ENCODE measurements around the gene PNLIP.

PNLIP gene

GRCh38 chr10:116597543-116597942 lies 51.8 kb downstream of the PNLIP start:
- no peak for TF ChIP-seq CTCF (IDR thresholded peaks at IDR 0.05; ENCODE audit: low read depth, low read length, missing control alignments)
- in situ Hi-C loops (cut with HindIII; ENCODE audit: low sequenced_read_pairs): no loop called here
- no peak overlapping the region for H3K4me3 ChIP-seq (ENCODE audit: low read depth, low read length)
- no peak for DNase-seq (ENCODE audit: low read depth)

- in situ Hi-C loops (cut with HindIII; ENCODE audit: low sequenced_read_pairs): no loop called here
- no peak for DNase-seq (ENCODE audit: low read depth)
- no peak overlapping the region for H3K4me3 ChIP-seq (ENCODE audit: low read depth, low read length)
- TF ChIP-seq CTCF (IDR thresholded peaks at IDR 0.05; ENCODE audit: low read depth, low read length, missing control alignments): no peak
Observed at GRCh38 chr10:116598329-116598728, 52.6 kb downstream of the PNLIP start.

DNA sequence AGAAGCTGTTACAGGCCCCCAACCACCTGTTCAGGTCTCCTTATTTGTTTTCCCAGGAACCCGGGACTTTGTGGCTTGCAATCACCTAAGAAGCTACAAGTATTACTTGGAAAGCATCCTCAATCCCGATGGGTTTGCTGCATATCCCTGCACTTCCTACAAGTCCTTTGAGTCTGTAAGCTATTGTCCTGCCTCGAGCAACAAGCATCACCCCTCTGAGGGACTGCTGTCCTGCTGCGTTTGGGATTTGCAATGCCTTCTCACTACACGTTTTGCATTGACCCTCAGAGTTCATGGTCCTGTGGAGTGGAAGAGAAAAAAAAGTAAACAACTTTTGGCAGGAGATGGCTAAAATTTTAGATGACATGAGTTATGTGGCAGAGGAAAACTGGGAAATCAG lies 54.3 kb downstream of the PNLIP start:
- no peak overlapping the region for H3K4me3 ChIP-seq (ENCODE audit: low read depth, low read length)
- no peak for DNase-seq (ENCODE audit: low read depth)
- no peak for TF ChIP-seq CTCF (IDR thresholded peaks at IDR 0.05; ENCODE audit: low read depth, low read length, missing control alignments)
- in situ Hi-C loops (cut with HindIII; ENCODE audit: low sequenced_read_pairs): no loop called here

DNA sequence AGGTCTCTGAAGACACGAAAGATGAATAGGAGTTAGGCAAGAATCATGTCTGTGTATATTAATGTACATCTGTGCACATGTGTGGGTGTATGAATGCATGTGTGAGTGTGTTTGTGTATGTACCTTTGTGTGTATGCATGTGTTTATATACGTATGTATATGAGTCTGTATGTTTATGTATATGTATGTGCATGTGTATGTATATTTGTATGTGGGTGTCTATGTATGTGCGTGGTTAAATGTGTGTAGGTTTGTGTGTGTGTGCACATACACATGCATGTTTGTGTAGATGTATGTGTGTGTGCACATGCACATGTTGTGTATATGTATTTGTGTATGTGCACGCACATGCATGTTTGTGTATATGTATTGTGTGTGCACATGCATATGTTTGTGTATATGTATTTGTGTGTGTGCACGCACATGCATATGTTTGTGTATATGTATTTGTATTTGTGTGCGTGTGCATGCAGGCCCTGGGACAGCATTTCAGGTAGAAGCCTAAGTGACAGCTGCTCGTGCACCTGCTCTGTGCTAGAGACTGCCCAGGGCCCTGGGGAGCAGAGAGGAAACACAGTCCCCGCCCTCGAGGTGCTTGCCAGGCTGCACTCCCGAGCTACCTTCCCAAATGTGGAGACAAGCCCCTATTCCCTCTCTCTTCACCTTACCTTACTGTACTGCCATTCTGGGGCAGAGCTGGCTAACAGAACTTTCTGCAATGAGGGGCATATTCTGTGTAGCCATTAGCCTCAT lies 57.1 kb downstream of the PNLIP start:
- H3K4me3 ChIP-seq (ENCODE audit: low read depth, low read length): no peak overlapping the region
- in situ Hi-C loops (cut with HindIII; ENCODE audit: low sequenced_read_pairs): no loop called here
- no peak for TF ChIP-seq CTCF (IDR thresholded peaks at IDR 0.05; ENCODE audit: low read depth, low read length, missing control alignments)
- no peak for DNase-seq (ENCODE audit: low read depth)

DNA sequence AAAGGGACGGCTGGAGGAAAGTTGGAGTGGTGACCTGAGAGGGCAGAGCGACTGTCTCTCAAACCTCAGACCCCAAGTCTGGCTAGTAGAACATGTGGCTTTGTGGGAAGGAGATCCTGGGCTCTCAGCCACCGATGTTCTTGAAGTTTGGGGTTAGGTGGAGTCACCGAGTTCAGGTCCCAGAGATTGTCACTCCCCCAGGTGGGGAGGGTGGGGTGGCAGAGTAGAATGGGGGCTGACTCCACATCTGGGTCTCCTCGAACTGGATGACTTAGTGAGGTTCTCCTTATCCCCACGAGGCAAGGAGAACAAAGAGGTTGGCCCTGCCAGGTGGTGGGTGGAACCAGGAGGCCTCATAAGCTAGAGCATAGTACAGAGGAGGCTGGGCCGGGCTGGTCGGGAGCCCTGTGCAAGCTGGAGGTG lies 60.3 kb downstream of the PNLIP start:
- no peak for TF ChIP-seq CTCF (IDR thresholded peaks at IDR 0.05; ENCODE audit: low read depth, low read length, missing control alignments)
- no peak for DNase-seq (ENCODE audit: low read depth)
- no peak overlapping the region for H3K4me3 ChIP-seq (ENCODE audit: low read depth, low read length)
- in situ Hi-C loops (cut with HindIII; ENCODE audit: low sequenced_read_pairs): no loop called here

DNA sequence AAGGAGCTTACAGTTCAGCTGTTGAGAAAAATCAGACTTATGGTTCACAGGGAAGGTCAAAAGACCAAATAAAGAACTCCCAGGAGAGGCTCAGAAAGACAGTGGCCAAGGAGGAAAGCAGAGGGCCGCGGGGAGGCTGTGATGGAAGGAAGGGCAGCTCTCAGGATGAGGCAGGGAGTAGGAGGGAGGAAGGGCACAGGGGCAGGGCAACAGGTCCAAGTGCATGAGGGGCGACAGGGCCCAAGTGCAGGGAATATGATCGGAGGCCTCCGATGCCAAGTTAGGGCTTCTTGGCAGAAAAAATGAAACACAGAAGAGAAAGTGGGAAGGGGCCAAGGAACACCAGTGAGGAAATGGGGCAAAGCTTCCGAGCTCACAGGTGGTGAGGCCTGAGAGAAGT lies 61.6 kb downstream of the PNLIP start:
- TF ChIP-seq CTCF (IDR thresholded peaks at IDR 0.05; ENCODE audit: low read depth, low read length, missing control alignments): no peak
- no peak for DNase-seq (ENCODE audit: low read depth)
- in situ Hi-C loops (cut with HindIII; ENCODE audit: low sequenced_read_pairs): no loop called here
- H3K4me3 ChIP-seq (ENCODE audit: low read depth, low read length): no peak overlapping the region

Data from astrocyte of the cerebellum (primary cell).